ENCODE measurements around the gene NR1I3. TPM values are rescaled to one million over a fixed set of nuclear protein-coding genes. Genes with fewer than 3 reads are reported as not detected.

Gene NR1I3, protein sequence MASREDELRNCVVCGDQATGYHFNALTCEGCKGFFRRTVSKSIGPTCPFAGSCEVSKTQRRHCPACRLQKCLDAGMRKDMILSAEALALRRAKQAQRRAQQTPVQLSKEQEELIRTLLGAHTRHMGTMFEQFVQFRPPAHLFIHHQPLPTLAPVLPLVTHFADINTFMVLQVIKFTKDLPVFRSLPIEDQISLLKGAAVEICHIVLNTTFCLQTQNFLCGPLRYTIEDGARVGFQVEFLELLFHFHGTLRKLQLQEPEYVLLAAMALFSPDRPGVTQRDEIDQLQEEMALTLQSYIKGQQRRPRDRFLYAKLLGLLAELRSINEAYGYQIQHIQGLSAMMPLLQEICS
- not detected in 2 replicates for total RNA-seq
- long read RNA-seq, result 0 reads

DNA sequence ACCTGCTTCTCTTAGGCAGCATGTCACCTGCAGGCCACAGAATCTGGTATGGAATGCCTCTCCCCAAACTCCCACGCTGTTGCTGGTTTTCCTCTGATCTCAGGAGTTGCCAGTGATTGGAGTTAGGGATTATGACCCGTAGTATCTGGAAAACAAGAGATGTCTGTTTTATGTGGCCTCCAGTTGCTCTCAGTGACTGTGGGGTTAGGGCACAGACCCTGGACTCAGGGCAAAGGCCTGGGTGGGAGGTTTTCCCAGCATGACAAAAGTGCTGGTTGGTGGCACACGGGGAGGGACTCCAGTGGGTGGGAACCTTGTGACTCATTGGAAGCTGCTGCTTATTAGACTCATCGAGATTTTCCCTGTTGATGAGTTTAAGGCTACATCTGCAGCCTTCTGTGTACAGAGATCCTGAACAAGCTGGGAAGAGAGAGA is at the start of gene NR1I3:
Gene NR1I3 (minus strand): TSS at position 165 of the 435 bp plus-strand sequence. CDS start 1,638 bp downstream, outside the sequence.
- H3K27ac Mint-ChIP-seq (ENCODE audit: unreplicated experiment), result no peak within 1 kb of the TSS
- no peaks in the 10 kb centered on the region for H3K36me3 Mint-ChIP-seq (ENCODE audit: low read depth)
- DNase-seq (ENCODE audit: low read depth, low spot score), result no peak

DNA sequence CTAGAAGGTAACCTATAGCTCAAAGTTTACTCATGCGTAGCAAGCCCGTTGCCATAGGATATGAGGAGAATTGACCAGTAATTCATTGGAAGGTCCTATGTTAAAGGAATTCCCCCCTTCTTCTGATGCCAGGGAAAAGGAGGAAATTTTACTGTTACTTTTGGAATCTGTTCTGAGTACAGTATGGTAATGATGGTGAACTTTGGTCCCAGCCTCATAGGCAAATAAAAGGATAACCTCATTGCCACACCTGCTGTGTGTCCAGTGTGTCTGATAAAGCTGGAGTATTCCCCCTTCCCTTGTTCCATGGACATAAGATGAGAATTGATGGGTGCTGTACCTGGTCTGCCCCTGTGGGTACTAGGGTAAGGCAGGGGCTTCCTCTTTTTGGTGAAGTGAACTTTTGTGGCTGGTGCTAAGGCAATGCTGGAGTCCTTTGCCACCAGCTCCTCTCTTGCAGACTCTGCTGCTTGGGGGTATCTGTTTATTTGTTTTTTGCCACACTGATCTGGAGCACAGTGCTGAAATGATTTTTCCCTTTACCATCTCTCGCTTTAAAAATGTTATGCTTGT is 49.6 kb upstream of the NR1I3 start:
- peaks cover 41% of the 10 kb centered on the region for H3K27me3 Mint-ChIP-seq (ENCODE audit: low read depth)
- H3K27ac Mint-ChIP-seq (ENCODE audit: unreplicated experiment), result no peak overlapping the region
- TF ChIP-seq, protein P1, sequence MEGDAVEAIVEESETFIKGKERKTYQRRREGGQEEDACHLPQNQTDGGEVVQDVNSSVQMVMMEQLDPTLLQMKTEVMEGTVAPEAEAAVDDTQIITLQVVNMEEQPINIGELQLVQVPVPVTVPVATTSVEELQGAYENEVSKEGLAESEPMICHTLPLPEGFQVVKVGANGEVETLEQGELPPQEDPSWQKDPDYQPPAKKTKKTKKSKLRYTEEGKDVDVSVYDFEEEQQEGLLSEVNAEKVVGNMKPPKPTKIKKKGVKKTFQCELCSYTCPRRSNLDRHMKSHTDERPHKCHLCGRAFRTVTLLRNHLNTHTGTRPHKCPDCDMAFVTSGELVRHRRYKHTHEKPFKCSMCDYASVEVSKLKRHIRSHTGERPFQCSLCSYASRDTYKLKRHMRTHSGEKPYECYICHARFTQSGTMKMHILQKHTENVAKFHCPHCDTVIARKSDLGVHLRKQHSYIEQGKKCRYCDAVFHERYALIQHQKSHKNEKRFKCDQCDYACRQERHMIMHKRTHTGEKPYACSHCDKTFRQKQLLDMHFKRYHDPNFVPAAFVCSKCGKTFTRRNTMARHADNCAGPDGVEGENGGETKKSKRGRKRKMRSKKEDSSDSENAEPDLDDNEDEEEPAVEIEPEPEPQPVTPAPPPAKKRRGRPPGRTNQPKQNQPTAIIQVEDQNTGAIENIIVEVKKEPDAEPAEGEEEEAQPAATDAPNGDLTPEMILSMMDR (conservative IDR thresholded peaks at IDR 0.05), result no peak
- H3K4me1 Mint-ChIP-seq, result peaks cover 5% of the 10 kb centered on the region
- peaks cover 5% of the 10 kb centered on the region for H3K36me3 Mint-ChIP-seq (ENCODE audit: low read depth)
- H3K9me3 Mint-ChIP-seq, result peaks cover 3% of the 10 kb centered on the region
- no peak for DNase-seq (ENCODE audit: low read depth, low spot score)
- H3K4me3 Mint-ChIP-seq, result no peak overlapping the region

More for the DNA sequence above, at the start of gene NR1I3:
- TF ChIP-seq, protein P1 (conservative IDR thresholded peaks at IDR 0.05), result no peak
- peaks cover 9% of the 10 kb centered on the region for H3K4me1 Mint-ChIP-seq
- no peaks in the 10 kb centered on the region for H3K27me3 Mint-ChIP-seq (ENCODE audit: low read depth)
- no peak within 1 kb of the TSS for H3K4me3 Mint-ChIP-seq
- H3K9me3 Mint-ChIP-seq, result no peaks in the 10 kb centered on the region

DNA sequence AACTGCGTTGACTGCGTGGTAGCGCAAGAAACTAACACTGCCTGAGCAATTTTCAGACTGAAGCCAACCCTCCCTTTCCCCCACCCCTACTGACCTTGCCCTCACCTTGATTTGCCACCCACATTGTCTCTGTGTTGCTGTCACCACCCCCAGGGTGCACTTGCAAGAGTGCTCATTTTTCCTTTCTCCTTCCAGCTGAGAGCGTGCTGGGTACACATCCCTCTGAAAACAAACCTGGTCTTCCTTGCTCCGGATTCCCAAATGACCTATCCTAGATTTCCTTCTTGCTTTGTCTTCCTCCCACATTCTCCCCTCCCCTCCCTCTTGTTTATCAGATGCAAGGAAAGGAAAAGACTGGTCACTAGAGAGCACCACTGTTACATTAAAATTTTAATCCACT is 47.5 kb upstream of the NR1I3 start:
- no peak for DNase-seq (ENCODE audit: low read depth, low spot score)
- Mint-ChIP-seq H3K27me3 (ENCODE audit: low read depth) (peaks cover 43% of the 10 kb centered on the region), H3K4me3 (no peak overlapping the region), H3K9me3 (peaks cover 3% of the 10 kb centered on the region), H3K4me1 (no peaks in the 10 kb centered on the region), H3K36me3 (ENCODE audit: low read depth) (peaks cover 6% of the 10 kb centered on the region), H3K27ac (ENCODE audit: unreplicated experiment) (no peak overlapping the region)
- TF ChIP-seq, protein P1 (conservative IDR thresholded peaks at IDR 0.05), result no peak

DNA sequence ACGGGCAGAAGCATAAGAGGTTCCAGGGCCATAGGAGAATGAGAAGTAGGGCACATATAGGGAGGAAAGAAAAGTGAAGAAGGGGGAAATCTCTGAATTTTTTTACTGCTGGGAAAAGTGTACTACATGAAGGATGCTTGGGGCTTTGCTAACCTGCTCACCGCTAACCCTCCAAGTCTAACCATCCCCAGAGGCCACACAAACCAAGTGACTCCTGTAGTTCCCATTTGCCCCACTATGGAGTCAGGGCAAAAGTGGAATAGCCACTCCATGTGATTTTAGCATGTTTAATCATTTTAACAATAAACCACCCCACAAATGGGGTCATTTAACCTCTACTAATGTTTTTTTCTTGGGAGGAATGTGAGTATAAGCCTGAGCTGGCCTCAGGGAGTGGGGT is 47.1 kb upstream of the NR1I3 start:
- Mint-ChIP-seq H3K36me3 (ENCODE audit: low read depth) (peaks cover 6% of the 10 kb centered on the region), H3K27ac (ENCODE audit: unreplicated experiment) (no peak overlapping the region), H3K27me3 (ENCODE audit: low read depth) (peaks cover 47% of the 10 kb centered on the region), H3K4me3 (no peak overlapping the region), H3K9me3 (peaks cover 3% of the 10 kb centered on the region), H3K4me1 (no peaks in the 10 kb centered on the region)
- DNase-seq (ENCODE audit: low read depth, low spot score), result no peak
- TF ChIP-seq, protein P1 (conservative IDR thresholded peaks at IDR 0.05), result no peak

DNA sequence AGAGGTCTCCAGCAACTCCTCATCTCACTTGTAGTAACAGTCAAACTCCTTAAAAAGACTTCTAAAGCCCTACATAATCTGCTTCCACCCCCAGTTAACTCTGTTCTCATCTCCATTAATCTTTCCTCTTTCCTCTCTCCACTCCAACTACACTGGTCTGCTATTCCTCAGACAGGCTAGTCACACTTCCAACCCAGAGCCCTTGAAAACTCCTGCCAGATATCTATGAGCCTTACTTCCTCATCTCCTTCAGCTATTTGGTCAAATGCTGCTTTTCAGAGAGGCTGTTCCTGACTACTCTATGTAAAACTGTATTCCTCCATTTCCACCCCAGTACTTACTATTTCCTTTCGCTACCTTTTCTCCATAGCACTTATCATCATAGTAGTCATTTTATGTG is 45.0 kb upstream of the NR1I3 start:
- H3K27me3 Mint-ChIP-seq (ENCODE audit: low read depth), result peaks cover 61% of the 10 kb centered on the region
- H3K9me3 Mint-ChIP-seq, result peaks cover 3% of the 10 kb centered on the region
- TF ChIP-seq, protein P1 (conservative IDR thresholded peaks at IDR 0.05), result no peak
- H3K4me3 Mint-ChIP-seq, result no peak overlapping the region
- no peak for DNase-seq (ENCODE audit: low read depth, low spot score)
- no peaks in the 10 kb centered on the region for H3K4me1 Mint-ChIP-seq
- peaks cover 6% of the 10 kb centered on the region for H3K36me3 Mint-ChIP-seq (ENCODE audit: low read depth)
- H3K27ac Mint-ChIP-seq (ENCODE audit: unreplicated experiment), result no peak overlapping the region
